Lung (tissue), 12 donors: Measurements from ENCODE around the gene MBD2. TPM values are rescaled to one million over a fixed set of nuclear protein-coding genes. Genes with fewer than 3 reads are reported as not detected.

Source experiments
- ATAC-seq: fragments of 200-7000 bp; cut with Tn5 transposase; one replicate; pipeline ENCODE4 v1.9.1; 2020; ENCODE audit warnings: moderate number of reproducible peaks; ENCODE audit not compliant: insufficient read depth, low FRiP score
- DNase-seq, 3 donors: peaks; one replicate each; pipeline ENCODE4 v3.0.0-alpha.2; 2013 to 2017
- H3K27ac ChIP-seq, 2 donors: one replicate each; pipeline ENCODE4 v1.5.1; 2013; ENCODE audit warnings: mild to moderate bottlenecking in 2 of 2, moderate library complexity in 2 of 2, control low read depth in 1 of 2, inconsistent platforms in 1 of 2, low read depth in 1 of 2, low read length in 1 of 2
- H3K27me3 ChIP-seq, 3 donors: one replicate each; pipeline ENCODE4 v1.5.1; 2013; ENCODE audit warnings: low read length in 2 of 3; ENCODE audit not compliant: control insufficient read depth in 3 of 3, insufficient read depth in 3 of 3
- H3K36me3 ChIP-seq, 4 donors: one replicate each; pipeline ENCODE4 v1.5.1; 2013; ENCODE audit warnings: low read length in 4 of 4, mild to moderate bottlenecking in 1 of 4, moderate library complexity in 1 of 4; ENCODE audit not compliant: control insufficient read depth in 4 of 4, insufficient read depth in 4 of 4
- H3K4me1 ChIP-seq, 5 donors: one replicate each; pipeline ENCODE4 v1.5.1; 2013; ENCODE audit warnings: low read length in 5 of 5, mild to moderate bottlenecking in 2 of 5, moderate library complexity in 1 of 5; ENCODE audit not compliant: control insufficient read depth in 5 of 5, insufficient read depth in 5 of 5
- H3K4me3 ChIP-seq: one replicate; pipeline ENCODE4 v1.5.1; 2013; ENCODE audit warnings: mild to moderate bottlenecking, control low read depth, moderate library complexity
- H3K9ac ChIP-seq, 2 donors: one replicate each; pipeline ENCODE4 v1.5.1; 2013; ENCODE audit warnings: low read length in 2 of 2, control low read depth in 1 of 2; ENCODE audit not compliant: insufficient read depth in 1 of 2
- H3K9me3 ChIP-seq, 4 donors: one replicate each; pipeline ENCODE4 v1.5.1; 2013; ENCODE audit warnings: low read length in 3 of 4, mild to moderate bottlenecking in 1 of 4, moderate library complexity in 1 of 4; ENCODE audit not compliant: control insufficient read depth in 4 of 4, insufficient read depth in 3 of 4
- WGBS, 2 donors: extraction: QIAGEN DNeasy Blood & Tissue Kit; methylation state at CpG; one replicate each; pipeline ENCODE4 v1.1.7; 2013; 5-methylcytosine and 5-hydroxymethylcytosine counted together
- polyA plus RNA-seq, 2 donors: library from polyadenylated mRNA; stranded (reverse); fragments of 200-250 nt; gene quantifications; one replicate each; pipeline ENCODE4 v1.2.1, GENCODE V29; 2013
- total RNA-seq, 2 donors: library from RNA; depleted of rRNA in 1 of 2; stranded (reverse); fragments of >200 nt in 1 of 2; gene quantifications; one replicate each; pipeline ENCODE4 v1.2.1, GENCODE V29; 2014 to 2021
- TF ChIP-seq, protein P1 (sequence below): IDR thresholded peaks from 2 replicates; pipeline ENCODE4 v1.5.1; 2012; ENCODE audit warnings: mild to moderate bottlenecking; ENCODE audit errors: control extremely low read depth, extremely low read depth
- donor health status: control.
- donor health status: control.
- donor health status: Bipolar disorder and iron deficiency.
- donor health status: healthy.
- donor health status: DM: yes; HTN: yes; CAD: no.

The MBD2 gene
- total and polyA plus RNA-seq, 4 donors: 29.5 to 91.0 (median 36.1) TPM

DNA sequence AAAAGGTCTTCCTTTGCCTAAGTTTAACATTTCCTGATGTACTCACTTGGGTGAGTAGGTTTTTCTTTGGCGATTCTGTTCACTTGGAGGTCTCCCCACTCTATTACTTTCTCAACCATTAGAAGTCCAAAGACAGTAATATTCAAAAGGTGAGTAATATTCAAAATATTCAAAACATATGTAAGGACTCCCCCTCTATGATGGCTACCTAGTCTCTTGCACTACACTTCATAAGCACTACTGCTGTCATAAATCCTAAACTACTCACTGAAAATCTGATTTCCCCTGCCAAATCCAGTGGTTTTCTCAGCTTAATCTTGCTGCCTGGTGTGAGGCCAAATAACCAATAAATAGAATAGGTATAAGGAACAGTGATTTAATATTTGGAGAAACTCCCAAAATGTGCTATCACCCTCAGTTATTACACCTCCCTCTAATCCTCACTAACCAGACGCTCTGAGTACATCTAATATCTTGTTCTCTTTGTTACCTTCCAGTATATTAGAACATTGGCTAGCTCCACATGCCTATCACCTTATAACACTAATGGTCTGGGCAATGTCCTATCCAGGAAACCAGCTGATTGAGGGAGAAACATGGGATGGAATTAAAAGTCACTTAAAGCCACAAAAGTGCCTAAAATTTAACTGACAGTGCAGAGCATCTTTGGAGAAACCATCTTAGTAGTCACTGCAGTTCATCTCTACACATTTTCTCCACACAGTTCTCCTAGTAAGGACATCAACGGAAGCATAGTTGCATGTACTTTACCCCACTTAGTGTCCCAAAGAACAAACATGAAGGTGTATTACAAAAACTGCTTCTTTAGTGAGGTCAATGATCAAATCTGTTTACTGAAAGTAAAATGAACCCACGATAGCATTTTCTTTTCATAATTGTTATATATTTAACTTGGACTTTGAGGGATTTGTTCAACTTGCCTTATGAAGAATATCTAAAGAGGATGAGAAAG lies 54.8 kb downstream of the MBD2 start:
- H3K36me3 ChIP-seq: peaks cover 7 to 10% (median 7%) of the 10 kb centered on the region in 4 donors
- TF ChIP-seq, protein P1, sequence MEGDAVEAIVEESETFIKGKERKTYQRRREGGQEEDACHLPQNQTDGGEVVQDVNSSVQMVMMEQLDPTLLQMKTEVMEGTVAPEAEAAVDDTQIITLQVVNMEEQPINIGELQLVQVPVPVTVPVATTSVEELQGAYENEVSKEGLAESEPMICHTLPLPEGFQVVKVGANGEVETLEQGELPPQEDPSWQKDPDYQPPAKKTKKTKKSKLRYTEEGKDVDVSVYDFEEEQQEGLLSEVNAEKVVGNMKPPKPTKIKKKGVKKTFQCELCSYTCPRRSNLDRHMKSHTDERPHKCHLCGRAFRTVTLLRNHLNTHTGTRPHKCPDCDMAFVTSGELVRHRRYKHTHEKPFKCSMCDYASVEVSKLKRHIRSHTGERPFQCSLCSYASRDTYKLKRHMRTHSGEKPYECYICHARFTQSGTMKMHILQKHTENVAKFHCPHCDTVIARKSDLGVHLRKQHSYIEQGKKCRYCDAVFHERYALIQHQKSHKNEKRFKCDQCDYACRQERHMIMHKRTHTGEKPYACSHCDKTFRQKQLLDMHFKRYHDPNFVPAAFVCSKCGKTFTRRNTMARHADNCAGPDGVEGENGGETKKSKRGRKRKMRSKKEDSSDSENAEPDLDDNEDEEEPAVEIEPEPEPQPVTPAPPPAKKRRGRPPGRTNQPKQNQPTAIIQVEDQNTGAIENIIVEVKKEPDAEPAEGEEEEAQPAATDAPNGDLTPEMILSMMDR: no peak
- H3K9me3 ChIP-seq: no peaks in the 10 kb centered on the region
- DNase-seq (no peak), ATAC-seq (no peak)
- no peak overlapping the region for H3K9ac ChIP-seq
- no peaks in the 10 kb centered on the region for H3K27me3 ChIP-seq
- no peak overlapping the region for H3K4me3 ChIP-seq
- H3K27ac ChIP-seq: no peak overlapping the region
- 95 to 97% methylated on average over 4 of the region's 4 CpGs for WGBS, 2 donors
- peaks cover 0 to 23% (median 0%) of the 10 kb centered on the region in 5 donors for H3K4me1 ChIP-seq

DNA sequence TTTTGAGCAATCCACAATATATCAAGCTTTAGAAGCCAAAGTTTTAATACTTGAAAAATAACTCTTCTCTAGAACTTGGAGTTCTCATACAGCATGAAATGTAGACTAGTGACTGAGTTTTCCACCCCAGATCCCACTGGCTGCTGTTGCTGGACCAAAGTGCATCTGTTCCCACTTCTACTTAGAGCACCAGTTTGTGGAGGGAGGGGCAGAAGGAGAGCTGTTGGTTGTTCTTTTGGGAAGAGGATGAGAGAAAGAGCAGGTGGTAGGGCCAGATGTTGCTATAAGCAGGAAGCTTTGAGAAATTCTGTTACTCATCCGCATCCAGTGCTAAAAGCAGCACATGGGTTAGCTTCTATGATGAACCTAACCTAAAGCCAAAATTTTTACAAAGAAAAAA lies 59.0 kb downstream of the MBD2 start:
- no peak overlapping the region for H3K27ac ChIP-seq
- peaks cover 0 to 2% (median 0%) of the 10 kb centered on the region in 4 donors for H3K9me3 ChIP-seq
- peaks cover 12 to 27% (median 20%) of the 10 kb centered on the region in 4 donors for H3K36me3 ChIP-seq
- peaks cover 0 to 28% (median 0%) of the 10 kb centered on the region in 5 donors for H3K4me1 ChIP-seq
- TF ChIP-seq, protein P1: no peak
- no peak overlapping the region for H3K4me3 ChIP-seq
- no peaks in the 10 kb centered on the region for H3K27me3 ChIP-seq
- no peak overlapping the region for H3K9ac ChIP-seq
- ATAC-seq (no peak), DNase-seq (no peak)
- 95 to 98% methylated on average over 1 of the region's 1 CpG for WGBS, 2 donors

DNA sequence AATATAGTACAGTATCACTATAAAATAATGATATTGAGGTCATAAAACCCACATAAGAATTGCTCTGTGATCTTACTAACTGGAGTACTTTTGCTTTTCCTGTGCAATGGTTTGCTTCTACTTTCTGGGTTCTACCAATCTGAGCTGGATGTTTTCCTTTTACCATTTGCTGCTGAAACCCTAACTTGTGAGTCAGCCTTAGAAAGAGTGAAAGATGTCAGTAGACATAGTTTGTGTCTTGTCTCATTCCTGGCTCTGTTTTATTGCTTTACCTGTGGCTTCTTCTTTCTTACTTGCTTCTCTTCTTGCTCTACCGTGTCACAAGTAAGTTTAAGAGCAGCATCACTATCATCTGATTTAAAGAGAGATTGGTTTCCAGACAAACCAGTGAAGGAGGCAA lies 61.0 kb downstream of the MBD2 start:
- H3K36me3 ChIP-seq: peaks cover 23 to 35% (median 29%) of the 10 kb centered on the region in 4 donors
- TF ChIP-seq, protein P1: no peak
- DNase-seq (no peak), ATAC-seq (no peak)
- H3K9me3 ChIP-seq: peaks cover 0 to 2% (median 0%) of the 10 kb centered on the region in 4 donors
- no peak overlapping the region for H3K27ac ChIP-seq
- 87 to 96% methylated on average over 1 of the region's 1 CpG for WGBS, 2 donors
- H3K4me1 ChIP-seq: peaks cover 0 to 21% (median 0%) of the 10 kb centered on the region in 5 donors
- no peak overlapping the region for H3K9ac ChIP-seq
- H3K27me3 ChIP-seq: no peaks in the 10 kb centered on the region
- H3K4me3 ChIP-seq: no peak overlapping the region
